OCI-LY1 (cell line): Measurements from ENCODE around the gene AHCTF1.

ENCODE experiments used
- H2AFZ ChIP-seq: fragments of 200-600 bp; sonication (generic), shearing (Covaris generic); 2 replicates; pipeline ENCODE4 v1.6.0; 2014; ENCODE audit warnings: antibody characterized with exemption, mild to moderate bottlenecking, low read length
- H3F3A ChIP-seq: fragments of 200-600 bp; sonication (generic), shearing (Covaris generic); 2 replicates; pipeline ENCODE4 v1.6.0; 2014; ENCODE audit warnings: mild to moderate bottlenecking, antibody characterized with exemption, low read length, moderate library complexity; ENCODE audit not compliant: insufficient read depth
- H3K27ac ChIP-seq: fragments of 200-600 bp; sonication (generic); 2 replicates; pipeline ENCODE4 v1.5.1; 2014; ENCODE audit warnings: low read length, mixed run types, mild to moderate bottlenecking, low read depth; ENCODE audit not compliant: poor library complexity, severe bottlenecking
- H3K27me3 ChIP-seq: fragments of 200-600 bp; sonication (generic); 2 replicates; pipeline ENCODE4 v1.6.0; 2014; ENCODE audit warnings: antibody characterized with exemption, mild to moderate bottlenecking, low read length, moderate library complexity; ENCODE audit not compliant: insufficient read depth
- H3K36me3 ChIP-seq: fragments of 200-600 bp; sonication (generic); 2 replicates; pipeline ENCODE4 v1.6.1; 2014; ENCODE audit warnings: mild to moderate bottlenecking, antibody characterized with exemption, low read length, moderate library complexity, mixed read lengths; ENCODE audit not compliant: insufficient read depth
- H3K4me1 ChIP-seq: fragments of 200-600 bp; sonication (generic); 2 replicates; pipeline ENCODE4 v1.5.1; 2014; ENCODE audit warnings: mild to moderate bottlenecking, low read length, moderate library complexity; ENCODE audit not compliant: insufficient read depth, severe bottlenecking
- H3K4me2 ChIP-seq: fragments of 200-600 bp; sonication (generic), shearing (Covaris generic); 2 replicates; pipeline ENCODE4 v1.6.1; 2014; ENCODE audit warnings: low read length
- H3K4me3 ChIP-seq: fragments of 200-600 bp; sonication (generic); 2 replicates; pipeline ENCODE4 v1.5.1; 2014; ENCODE audit warnings: low read length, low read depth, mild to moderate bottlenecking, mixed read lengths; ENCODE audit not compliant: poor library complexity, severe bottlenecking
- H3K79me2 ChIP-seq: fragments of 200-600 bp; shearing (Covaris generic); 2 replicates; pipeline ENCODE4 v1.6.1; 2016; ENCODE audit warnings: mixed run types, low read length, mixed read lengths; ENCODE audit not compliant: insufficient read depth
- H3K9ac ChIP-seq: fragments of 200-600 bp; sonication (generic), shearing (Covaris generic); 2 replicates; pipeline ENCODE4 v1.6.1; 2014; ENCODE audit warnings: mild to moderate bottlenecking, low read length, mixed read lengths
- H3K9me2 ChIP-seq: fragments of 200-600 bp; sonication (generic), shearing (Covaris generic); 2 replicates; pipeline ENCODE4 v1.6.1; 2014; ENCODE audit warnings: low read depth, mild to moderate bottlenecking, low read length, mixed read lengths
- H3K9me3 ChIP-seq: fragments of 200-600 bp; shearing (Covaris generic); 2 replicates; pipeline ENCODE4 v1.6.1; 2014; ENCODE audit warnings: low read length, mixed read lengths
- H4K20me1 ChIP-seq: fragments of 200-600 bp; sonication (generic), shearing (Covaris generic); 2 replicates; pipeline ENCODE4 v1.6.0; 2016; ENCODE audit warnings: mild to moderate bottlenecking, low read length; ENCODE audit not compliant: insufficient read depth
- EZH2 ChIP-seq: fragments of 200-600 bp; sonication (generic), shearing (Covaris generic); IDR thresholded peaks from 2 replicates; pipeline ENCODE4 v1.8.0; 2017; ENCODE audit warnings: borderline replicate concordance, mixed run types, mild to moderate bottlenecking, antibody characterized with exemption, low read length, moderate library complexity, mixed read lengths
- TF ChIP-seq, protein P1 (sequence below): fragments of 200-600 bp; sonication (generic), shearing (Covaris generic); IDR thresholded peaks from 2 replicates; pipeline ENCODE4 v1.5.1; 2017; ENCODE audit warnings: mild to moderate bottlenecking, antibody characterized with exemption, low read length, moderate library complexity, mixed read lengths

Gene AHCTF1

GRCh38 chr1:246794828-246795671 is 136.7 kb downstream of the AHCTF1 start:
- Histone ChIP-seq H3K36me3 (no peaks in the 10 kb centered on the region), H4K20me1 (no peaks in the 10 kb centered on the region), H3F3A (no peaks in the 10 kb centered on the region), H3K4me1 (no peaks in the 10 kb centered on the region), H3K4me2 (no peak overlapping the region), H3K9me2 (no peaks in the 10 kb centered on the region), H3K27ac (no peak overlapping the region), H3K9me3 (no peaks in the 10 kb centered on the region), H3K79me2 (no peaks in the 10 kb centered on the region), H2AFZ (no peak overlapping the region), H3K9ac (no peak overlapping the region), H3K27me3 (peaks cover 13% of the 10 kb centered on the region; the same call in 1 of the 2 replicates), H3K4me3 (no peak overlapping the region)
- no peak for TF ChIP-seq EZH2
- TF ChIP-seq, protein P1, sequence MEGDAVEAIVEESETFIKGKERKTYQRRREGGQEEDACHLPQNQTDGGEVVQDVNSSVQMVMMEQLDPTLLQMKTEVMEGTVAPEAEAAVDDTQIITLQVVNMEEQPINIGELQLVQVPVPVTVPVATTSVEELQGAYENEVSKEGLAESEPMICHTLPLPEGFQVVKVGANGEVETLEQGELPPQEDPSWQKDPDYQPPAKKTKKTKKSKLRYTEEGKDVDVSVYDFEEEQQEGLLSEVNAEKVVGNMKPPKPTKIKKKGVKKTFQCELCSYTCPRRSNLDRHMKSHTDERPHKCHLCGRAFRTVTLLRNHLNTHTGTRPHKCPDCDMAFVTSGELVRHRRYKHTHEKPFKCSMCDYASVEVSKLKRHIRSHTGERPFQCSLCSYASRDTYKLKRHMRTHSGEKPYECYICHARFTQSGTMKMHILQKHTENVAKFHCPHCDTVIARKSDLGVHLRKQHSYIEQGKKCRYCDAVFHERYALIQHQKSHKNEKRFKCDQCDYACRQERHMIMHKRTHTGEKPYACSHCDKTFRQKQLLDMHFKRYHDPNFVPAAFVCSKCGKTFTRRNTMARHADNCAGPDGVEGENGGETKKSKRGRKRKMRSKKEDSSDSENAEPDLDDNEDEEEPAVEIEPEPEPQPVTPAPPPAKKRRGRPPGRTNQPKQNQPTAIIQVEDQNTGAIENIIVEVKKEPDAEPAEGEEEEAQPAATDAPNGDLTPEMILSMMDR, result no peak

DNA sequence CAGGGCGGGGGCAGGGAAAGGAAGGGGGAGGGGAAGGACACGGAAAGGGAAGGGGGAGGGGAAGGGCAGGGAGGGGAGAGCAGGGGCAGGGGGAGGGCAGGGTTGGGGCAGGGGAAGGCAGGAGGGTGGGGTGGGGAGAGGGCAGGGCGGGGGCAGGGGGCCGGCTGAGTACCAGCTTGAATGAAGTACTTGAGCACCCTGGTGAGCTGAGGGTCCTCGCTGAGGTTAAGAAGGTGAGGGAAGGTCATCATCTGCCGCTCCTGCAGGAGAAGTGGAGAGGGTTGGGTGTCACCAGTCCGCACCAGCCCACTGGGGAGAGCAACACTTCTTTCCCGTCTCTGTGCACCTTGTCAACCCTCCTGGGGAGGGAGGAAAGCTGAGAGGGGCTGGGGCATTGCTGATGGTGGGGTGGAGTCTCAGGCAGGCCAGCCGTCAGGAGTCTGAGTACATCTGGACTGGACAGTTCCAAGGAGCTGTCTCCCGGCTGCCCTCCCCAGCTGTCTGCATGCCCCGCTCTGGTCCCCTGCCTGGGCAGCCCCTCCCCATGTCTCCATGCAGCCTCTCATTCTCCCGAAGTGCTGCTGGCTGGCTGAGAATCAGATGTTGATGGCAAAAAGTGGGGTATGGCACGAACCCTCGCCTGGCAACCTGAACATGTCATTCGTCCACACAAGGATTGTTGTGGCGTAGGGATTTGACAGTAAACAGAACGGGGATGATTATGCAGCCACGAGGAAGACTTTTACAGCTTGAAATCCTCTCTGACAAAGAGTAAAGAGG is 137.5 kb downstream of the AHCTF1 start:
- Histone ChIP-seq H3K4me3 (no peak overlapping the region), H3K9ac (no peak overlapping the region), H4K20me1 (no peaks in the 10 kb centered on the region), H3K27me3 (peaks cover 13% of the 10 kb centered on the region; the same call in 1 of the 2 replicates), H3K9me2 (no peaks in the 10 kb centered on the region), H3K79me2 (no peaks in the 10 kb centered on the region), H3F3A (no peaks in the 10 kb centered on the region), H3K36me3 (no peaks in the 10 kb centered on the region), H3K9me3 (no peaks in the 10 kb centered on the region), H2AFZ (no peak overlapping the region), H3K27ac (no peak overlapping the region), H3K4me1 (no peaks in the 10 kb centered on the region), H3K4me2 (no peak overlapping the region)
- TF ChIP-seq EZH2, result no peak
- TF ChIP-seq, protein P1, result no peak

- no peaks in the 10 kb centered on the region for H3F3A ChIP-seq
- no peak overlapping the region for H3K4me2 ChIP-seq
- H3K27me3 ChIP-seq, result peaks cover 13% of the 10 kb centered on the region; the same call in 1 of the 2 replicates
- no peak overlapping the region for H3K27ac ChIP-seq
- no peaks in the 10 kb centered on the region for H3K9me2 ChIP-seq
- H3K4me3 ChIP-seq, result no peak overlapping the region
- H2AFZ ChIP-seq, result no peak overlapping the region
- H3K36me3 ChIP-seq, result no peaks in the 10 kb centered on the region
- no peak overlapping the region for H3K9ac ChIP-seq
- no peaks in the 10 kb centered on the region for H3K4me1 ChIP-seq
- TF ChIP-seq EZH2, result no peak
- TF ChIP-seq, protein P1, result no peak
- no peaks in the 10 kb centered on the region for H4K20me1 ChIP-seq
- no peaks in the 10 kb centered on the region for H3K9me3 ChIP-seq
- no peaks in the 10 kb centered on the region for H3K79me2 ChIP-seq
Observed at GRCh38 chr1:246793356-246793896, 138.3 kb downstream of the AHCTF1 start.
